ENCODE data around the gene MATN3. TPM values are rescaled to one million over a fixed set of nuclear protein-coding genes. Genes with fewer than 3 reads are reported as not detected.

Gene MATN3
- total and polyA plus RNA-seq, 2 of the 13 experiments (the other 11 are each of a cell fraction or from before 2014, with no cell fraction given), result 36.1 to 208 TPM

- TF ChIP-seq SMARCE1 (IDR thresholded peaks at IDR 0.05; ENCODE audit: borderline replicate concordance), result no peak
- peak; percentile 88 for TF ChIP-seq ESRRA (CRISPR knock-in tag; IDR thresholded peaks at IDR 0.05; ENCODE audit: low read depth)
- peak; percentile 74; the same call in 1 of the 2 replicates for TF ChIP-seq ZNF616 (CRISPR knock-in tag; IDR thresholded peaks at IDR 0.05; ENCODE audit: low read depth)
- peak; percentile 44; the same call in 1 of the 2 replicates for TF ChIP-seq ZC3H13 (CRISPR knock-in tag; IDR thresholded peaks at IDR 0.05)
- no peak for TF ChIP-seq NR3C1 (CRISPR knock-in tag; IDR thresholded peaks at IDR 0.05)
- TF ChIP-seq ZNF546 (CRISPR knock-in tag; conservative IDR thresholded peaks at IDR 0.05), result peak; percentile 61; the same call in 1 of the 2 replicates
- TF ChIP-seq KAT8 (CRISPR knock-in tag; IDR thresholded peaks at IDR 0.05), result peak; percentile 92
- TF ChIP-seq SRY (CRISPR knock-in tag; IDR thresholded peaks at IDR 0.05), result peak; percentile 63; the same call in 1 of the 2 replicates
- no peak for TF ChIP-seq ATAD3A (CRISPR knock-in tag; IDR thresholded peaks at IDR 0.05)
- peak; percentile 82 for TF ChIP-seq TFE3 (CRISPR knock-in tag; IDR thresholded peaks at IDR 0.05)
- no peak for TF ChIP-seq MATR3 (CRISPR knock-in tag; IDR thresholded peaks at IDR 0.05)
- peak; percentile 94 for TF ChIP-seq TFDP2 (CRISPR knock-in tag; IDR thresholded peaks at IDR 0.05)
- peak; percentile 95 for TF ChIP-seq ZGPAT (CRISPR knock-in tag; IDR thresholded peaks at IDR 0.05)
- peak; percentile 87 for TF ChIP-seq SP4 (CRISPR knock-in tag; IDR thresholded peaks at IDR 0.05)
- TF ChIP-seq SOX5 (CRISPR knock-in tag; IDR thresholded peaks at IDR 0.05; ENCODE audit: borderline replicate concordance), result peak; percentile 50; the same call in 1 of the 2 replicates
- no peak; the same call in 1 of the 2 replicates for TF ChIP-seq RBAK (CRISPR knock-in tag; IDR thresholded peaks at IDR 0.05)
- peak; percentile 48; the same call in 1 of the 2 replicates for TF ChIP-seq PHF21A (CRISPR knock-in tag; IDR thresholded peaks at IDR 0.05)
- peak; percentile 95 for TF ChIP-seq TMF1 (CRISPR knock-in tag; IDR thresholded peaks at IDR 0.05; ENCODE audit: low read depth)
- TF ChIP-seq SAP130 (CRISPR knock-in tag; IDR thresholded peaks at IDR 0.05; ENCODE audit: low read depth), result peak; percentile 98
- TF ChIP-seq NCOA1 (CRISPR knock-in tag; IDR thresholded peaks at IDR 0.05), result peak; percentile 95
- no peak for TF ChIP-seq TCF7 (IDR thresholded peaks at IDR 0.05; ENCODE audit: low read depth)
- peak; percentile 64; the same call in 1 of the 2 replicates for TF ChIP-seq ZNF124 (CRISPR knock-in tag; IDR thresholded peaks at IDR 0.05)
- TF ChIP-seq ZNF292 (CRISPR knock-in tag; IDR thresholded peaks at IDR 0.05; ENCODE audit: borderline replicate concordance, low read depth), result peak; percentile 84; the same call in 1 of the 2 replicates
- TF ChIP-seq ZNF670 (CRISPR knock-in tag; IDR thresholded peaks at IDR 0.05; ENCODE audit: borderline replicate concordance), result peak; percentile 95; the same call in 1 of the 2 replicates
- peak; percentile 66 for TF ChIP-seq E2F1 (CRISPR knock-in tag; IDR thresholded peaks at IDR 0.05)
- peak; percentile 98 for TF ChIP-seq MXD3 (CRISPR knock-in tag; IDR thresholded peaks at IDR 0.05)
These were observed 22.6 kb downstream of the MATN3 start, which contains the start of gene WDR35 (continued) for GRCh38 chr2:19989667-19990415.

Measured in HepG2 (cell line).